ENCODE results near the gene ACTL9.
"Not testable (repeated sequence)": the region's sequence is repeated elsewhere in the genome, so short reads cannot be mapped to it uniquely, and the experiment has no call there.

The ACTL9 gene, protein sequence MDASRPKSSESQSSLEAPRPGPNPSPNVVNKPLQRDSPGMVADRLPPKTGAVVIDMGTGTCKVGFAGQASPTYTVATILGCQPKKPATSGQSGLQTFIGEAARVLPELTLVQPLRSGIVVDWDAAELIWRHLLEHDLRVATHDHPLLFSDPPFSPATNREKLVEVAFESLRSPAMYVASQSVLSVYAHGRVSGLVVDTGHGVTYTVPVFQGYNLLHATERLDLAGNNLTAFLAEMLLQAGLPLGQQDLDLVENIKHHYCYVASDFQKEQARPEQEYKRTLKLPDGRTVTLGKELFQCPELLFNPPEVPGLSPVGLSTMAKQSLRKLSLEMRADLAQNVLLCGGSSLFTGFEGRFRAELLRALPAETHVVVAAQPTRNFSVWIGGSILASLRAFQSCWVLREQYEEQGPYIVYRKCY

GRCh38 chr19:8698433-8699063 lies at the start of gene ACTL9:
Gene ACTL9, minus strand, starts transcription at chr19:8698795. Its CDS starts 94 bp downstream, at chr19:8698701.
- DNase-seq = no peak

GRCh38 chr19:8739291-8740065 lies 40.9 kb upstream of the ACTL9 start:
- DNase-seq = not testable (repeated sequence)

GRCh38 chr19:8738377-8738776 lies 39.8 kb upstream of the ACTL9 start:
- no peak for DNase-seq

- DNase-seq = no peak
Measured at GRCh38 chr19:8731428-8732169, 33.0 kb upstream of the ACTL9 start.

DNA sequence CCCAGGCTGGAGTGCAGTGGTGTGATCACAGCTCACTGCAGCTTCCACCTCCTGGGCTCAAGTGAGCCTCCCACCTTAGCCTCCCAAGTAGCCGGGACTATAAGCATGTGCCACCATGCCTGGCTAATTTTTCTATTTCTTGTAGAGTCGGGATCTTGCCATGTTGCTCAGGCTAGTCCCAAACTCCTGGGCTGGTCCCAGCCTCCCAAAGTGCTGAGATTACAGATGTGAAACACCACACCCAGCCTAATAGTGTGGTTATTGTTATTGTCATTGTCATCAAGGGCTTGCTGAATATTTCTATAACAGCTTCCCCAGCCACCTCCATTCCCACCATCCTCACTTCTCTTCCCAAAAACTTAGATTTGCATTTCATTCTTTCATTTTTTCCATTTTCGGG lies 25.7 kb upstream of the ACTL9 start:
- DNase-seq = no peak

GRCh38 chr19:8722032-8722431 lies 23.4 kb upstream of the ACTL9 start:
- no peak for DNase-seq

DNA sequence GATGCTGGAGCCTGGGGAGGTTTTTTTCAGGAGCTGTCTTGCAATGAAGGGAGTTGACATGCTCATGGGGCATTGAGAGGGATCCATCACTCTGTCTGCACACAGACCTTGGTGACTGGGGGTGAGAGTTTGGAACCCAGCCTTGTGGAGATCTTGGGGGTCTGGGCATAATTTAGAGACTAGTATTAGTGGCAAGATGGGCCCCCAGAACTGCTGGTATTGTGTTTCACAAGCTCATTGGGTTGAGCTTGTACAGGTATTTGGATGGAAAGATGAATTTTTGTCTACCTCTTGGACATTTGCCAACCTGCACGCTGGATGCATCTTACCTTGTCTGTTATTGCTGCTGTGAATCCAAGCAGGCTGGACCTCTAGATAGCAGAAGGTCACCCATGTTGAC lies 22.7 kb upstream of the ACTL9 start, which contains the start of gene OR2Z1:
Gene OR2Z1, plus strand, starts transcription at position 301 of the 400 bp plus-strand sequence. CDS start 9,395 bp downstream, outside the sequence.
- DNase-seq = no peak

DNA sequence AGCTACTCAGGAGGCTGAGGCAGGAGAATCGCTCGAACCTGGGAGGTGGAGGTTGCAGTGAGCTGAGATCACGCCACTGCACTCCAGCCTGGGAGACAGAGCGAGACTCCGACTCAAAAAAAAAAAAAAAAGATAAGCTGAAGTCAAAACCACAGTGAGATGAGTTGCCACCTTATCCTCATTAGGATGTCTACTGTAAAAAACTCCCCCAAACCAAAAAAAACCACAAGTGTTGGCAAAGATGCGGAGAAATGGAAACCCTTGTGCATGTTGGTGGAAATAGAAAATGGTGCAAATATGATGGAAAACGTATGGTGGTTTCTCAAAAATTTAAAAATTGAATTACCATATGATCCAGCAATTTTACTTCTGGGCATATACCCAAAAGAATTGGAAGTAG lies 11.7 kb upstream of the ACTL9 start:
- not testable (repeated sequence) for DNase-seq

- no peak for DNase-seq
Measured at GRCh38 chr19:8705742-8706141, 7.1 kb upstream of the ACTL9 start.

DNA sequence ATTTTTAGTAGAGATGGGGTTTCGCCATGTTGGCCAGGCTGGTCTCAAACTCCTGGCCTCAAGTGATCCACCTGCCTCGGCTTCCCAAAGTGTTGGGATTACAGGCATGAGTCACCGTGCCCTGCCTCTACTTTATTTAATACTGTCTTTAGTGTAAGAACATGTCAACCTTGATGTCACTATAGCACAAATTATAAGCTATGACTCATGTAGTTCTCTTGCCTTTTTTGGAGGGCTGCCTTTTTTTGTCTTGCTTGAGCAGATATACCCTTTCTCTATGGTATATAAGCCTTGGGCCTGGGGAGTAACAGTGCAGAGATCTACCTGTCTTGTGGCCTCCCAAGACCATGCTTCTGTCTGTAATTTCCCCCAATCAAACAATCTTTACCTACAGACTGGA lies 6.7 kb upstream of the ACTL9 start:
- DNase-seq = not testable (repeated sequence)

DNA sequence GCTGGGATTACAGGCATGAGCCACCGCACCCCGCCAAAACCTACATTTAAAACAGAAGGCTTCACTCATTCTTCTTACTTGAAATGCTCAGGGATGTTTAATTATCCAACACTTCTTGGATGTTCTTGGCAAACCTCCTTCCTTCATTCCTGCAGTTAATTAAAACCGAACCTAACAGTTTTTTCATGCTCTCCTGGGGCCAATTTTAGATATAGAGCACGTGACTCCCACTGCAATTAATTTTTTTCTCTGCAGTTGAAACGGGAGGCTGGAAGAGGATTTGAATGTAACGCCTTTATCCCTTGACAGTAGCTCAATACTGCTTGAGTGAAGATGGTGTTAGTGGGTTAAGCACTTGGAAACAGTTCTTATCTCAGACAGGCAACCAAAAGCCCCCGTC lies 4.6 kb upstream of the ACTL9 start:
- no peak for DNase-seq

GRCh38 chr19:8702350-8702749 lies 3.8 kb upstream of the ACTL9 start:
- no peak for DNase-seq

DNA sequence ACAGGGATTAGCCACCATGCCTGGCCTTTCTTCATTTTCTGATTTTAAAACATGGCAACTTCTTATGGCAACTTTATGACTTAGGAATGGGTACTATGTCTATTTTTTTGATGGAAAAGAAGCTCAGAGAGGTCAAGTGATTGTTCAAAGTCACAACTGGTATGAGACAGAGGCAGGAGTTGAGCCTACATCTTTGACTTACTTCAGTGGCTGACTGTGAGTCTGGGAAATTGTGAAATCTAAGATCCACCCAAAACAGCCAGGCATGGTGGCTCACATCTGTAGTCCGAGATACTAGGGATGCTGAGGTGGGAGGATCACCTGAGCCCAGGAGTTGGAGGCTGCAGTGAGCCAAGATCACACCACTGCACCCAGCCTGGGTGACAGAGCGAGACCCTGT lies 2.4 kb upstream of the ACTL9 start:
- DNase-seq = no peak

GRCh38 chr19:8699908-8700307 lies 1.3 kb upstream of the ACTL9 start:
- no peak for DNase-seq

DNA sequence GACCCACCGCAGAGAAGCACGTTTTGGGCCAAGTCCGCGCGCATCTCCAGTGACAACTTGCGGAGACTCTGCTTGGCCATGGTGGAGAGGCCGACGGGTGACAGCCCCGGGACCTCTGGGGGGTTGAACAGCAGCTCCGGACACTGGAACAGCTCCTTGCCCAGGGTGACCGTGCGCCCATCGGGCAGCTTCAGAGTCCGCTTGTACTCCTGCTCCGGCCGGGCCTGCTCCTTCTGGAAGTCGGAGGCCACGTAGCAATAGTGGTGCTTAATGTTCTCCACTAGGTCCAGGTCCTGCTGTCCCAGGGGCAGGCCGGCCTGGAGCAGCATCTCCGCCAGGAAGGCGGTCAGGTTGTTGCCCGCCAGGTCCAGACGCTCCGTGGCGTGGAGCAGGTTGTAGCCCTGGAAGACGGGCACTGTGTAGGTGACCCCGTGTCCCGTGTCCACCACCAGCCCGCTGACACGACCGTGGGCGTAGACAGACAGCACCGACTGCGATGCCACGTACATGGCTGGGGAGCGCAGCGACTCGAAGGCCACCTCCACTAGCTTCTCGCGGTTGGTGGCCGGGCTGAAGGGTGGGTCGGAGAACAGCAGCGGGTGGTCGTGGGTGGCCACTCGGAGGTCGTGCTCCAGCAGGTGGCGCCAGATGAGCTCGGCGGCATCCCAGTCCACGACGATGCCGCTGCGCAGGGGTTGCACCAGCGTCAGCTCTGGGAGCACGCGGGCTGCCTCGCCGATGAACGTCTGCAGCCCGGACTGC lies 743 bp downstream of the ACTL9 start:
- DNase-seq = peak in 1 of 2 experiments; percentile 1

- no peak for DNase-seq
Measured at GRCh38 chr19:8696993-8697392, 1.6 kb downstream of the ACTL9 start.

GRCh38 chr19:8695911-8696310 lies 2.7 kb downstream of the ACTL9 start:
- DNase-seq = no peak

DNA sequence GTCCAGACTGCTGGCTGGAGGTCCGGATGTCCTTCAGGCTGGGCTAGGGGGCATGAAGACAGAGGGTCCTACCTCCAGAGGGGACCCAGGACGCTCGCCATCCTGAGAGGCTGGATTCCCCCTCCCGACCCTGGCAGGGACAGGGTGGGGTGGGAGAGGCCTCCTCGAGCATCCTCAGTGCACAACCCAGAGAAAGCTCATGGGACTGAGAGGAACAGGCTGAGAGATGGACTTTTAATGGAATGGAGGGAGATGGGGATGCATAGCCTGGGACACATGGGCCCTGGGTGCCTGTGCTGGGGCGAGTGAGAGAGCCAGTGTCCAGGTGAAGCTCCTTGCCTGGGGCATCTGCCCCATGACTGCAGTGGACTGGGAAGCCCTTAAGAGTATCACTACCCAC lies 3.1 kb downstream of the ACTL9 start:
- no peak for DNase-seq

DNA sequence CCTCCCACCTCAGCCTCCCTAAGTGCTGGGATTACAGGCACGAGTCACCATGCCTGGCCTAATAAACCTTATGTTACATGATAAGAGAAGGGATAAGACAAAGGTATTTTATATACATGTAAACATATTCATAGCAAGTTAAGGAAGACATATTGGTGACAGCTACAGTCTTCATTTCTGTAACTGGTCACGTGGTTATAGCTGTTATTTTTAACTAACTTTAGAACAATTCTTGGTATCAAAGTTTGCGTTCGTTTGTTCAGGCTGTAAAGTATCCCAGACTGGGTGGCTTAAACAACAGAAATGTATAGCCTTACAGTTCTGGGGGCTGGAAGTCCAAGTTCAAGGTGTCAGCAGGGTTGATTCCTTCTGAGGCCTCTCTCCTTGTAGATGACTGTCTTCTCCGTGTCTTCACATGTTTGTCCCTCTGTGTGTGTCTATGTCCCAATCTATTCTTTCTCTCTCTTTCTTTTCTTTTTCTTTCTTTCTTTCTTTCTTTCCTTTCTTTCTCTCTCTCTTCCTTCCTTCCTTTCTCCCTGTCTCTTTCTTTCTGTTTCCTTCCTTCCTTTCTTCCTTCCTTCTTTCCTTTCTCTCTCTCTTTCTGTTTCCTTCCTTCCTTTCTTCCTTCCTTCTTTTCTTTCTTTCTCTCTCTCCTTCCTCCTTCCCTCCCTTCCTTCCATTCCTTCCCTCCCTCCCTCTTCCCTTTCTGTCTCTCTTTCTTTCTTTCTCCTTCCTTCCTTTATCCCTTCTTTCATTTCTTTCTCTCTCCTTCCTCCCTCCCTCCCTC lies 7.6 kb downstream of the ACTL9 start:
- no peak for DNase-seq

GRCh38 chr19:8688930-8689329 lies 9.7 kb downstream of the ACTL9 start:
- DNase-seq = no peak

- DNase-seq = no peak
Measured at GRCh38 chr19:8686549-8686948, 12.0 kb downstream of the ACTL9 start.

Measured in NCI-H1930 (cell line).